Fibroblast of lung (primary cell): ENCODE data around the gene ATP6V0E1. TPM values are rescaled to one million over a fixed set of nuclear protein-coding genes. Genes with fewer than 3 reads are reported as not detected.
A peak's percentile ranks its signal among the peaks of the same experiment; 100 is the strongest.

Experiments
- DNase-seq, 2 donors: peaks; one replicate each; pipeline versions ENCODE4 v3.0.0 to v3.0.0-alpha.2; 2010; ENCODE audit warnings: low read depth in 2 of 2
- H2AFZ ChIP-seq: 2 replicates; pipeline ENCODE4 v1.5.1; 2012; ENCODE audit warnings: low read length, control low read depth, inconsistent platforms
- H3K27ac ChIP-seq: 2 replicates; pipeline ENCODE4 v1.5.1; 2011; ENCODE audit warnings: low read length, control low read depth; ENCODE audit not compliant: insufficient read depth
- H3K27me3 ChIP-seq: 2 replicates; pipeline ENCODE4 v1.5.1; 2011; ENCODE audit warnings: mild to moderate bottlenecking, low read length; ENCODE audit not compliant: control insufficient read depth, insufficient read depth
- H3K36me3 ChIP-seq: 2 replicates; pipeline ENCODE4 v1.5.1; 2011; ENCODE audit warnings: low read length; ENCODE audit not compliant: control insufficient read depth, insufficient read depth
- H3K4me1 ChIP-seq: 2 replicates; pipeline ENCODE4 v1.5.1; 2011; ENCODE audit warnings: low read length; ENCODE audit not compliant: control insufficient read depth, insufficient read depth; ENCODE audit errors: extremely low read depth
- H3K4me2 ChIP-seq: 2 replicates; pipeline ENCODE4 v1.5.1; 2011; ENCODE audit warnings: low read length, control low read depth; ENCODE audit not compliant: insufficient read depth; ENCODE audit errors: extremely low read depth
- H3K4me3 ChIP-seq, 4 experiments: fragments of 200-600 bp in 1 of 4; sonication (generic) in 1 of 4; replicated peaks in 1 of 4; 2 replicates each; pipeline ENCODE4 v1.5.1; 2011 to 2016; ENCODE audit warnings: low read length in 4 of 4, low read depth in 3 of 4, mild to moderate bottlenecking in 3 of 4, control low read depth in 2 of 4, inconsistent platforms in 1 of 4, mixed read lengths in 1 of 4; ENCODE audit not compliant: insufficient read depth in 1 of 4; ENCODE audit errors: control extremely low read depth in 1 of 4
- H3K79me2 ChIP-seq: 2 replicates; pipeline ENCODE4 v1.5.1; 2012; ENCODE audit warnings: mild to moderate bottlenecking, low read length, inconsistent platforms; ENCODE audit not compliant: control insufficient read depth, insufficient read depth
- H3K9ac ChIP-seq: 2 replicates; pipeline ENCODE4 v1.5.1; 2011; ENCODE audit warnings: mild to moderate bottlenecking, low read length, control low read depth; ENCODE audit not compliant: insufficient read depth
- H3K9me3 ChIP-seq: 2 replicates; pipeline ENCODE4 v1.5.1; 2012; ENCODE audit warnings: low read depth, low read length; ENCODE audit not compliant: control insufficient read depth, insufficient read depth
- H4K20me1 ChIP-seq: 2 replicates; pipeline ENCODE4 v1.5.1; 2011; ENCODE audit warnings: low read length; ENCODE audit not compliant: control insufficient read depth, insufficient read depth; ENCODE audit errors: extremely low read depth
- EZH2 ChIP-seq: IDR thresholded peaks from 2 replicates; pipeline ENCODE4 v1.5.1; 2012; ENCODE audit warnings: low read length, control low read depth, mild to moderate bottlenecking; ENCODE audit errors: missing control alignments
- polyA plus RNA-seq, 2 donors: library from polyadenylated mRNA; depleted of rRNA in 1 of 2; stranded (reverse) in 1 of 2; unstranded in 1 of 2; fragments of >200 nt; gene quantifications; 2 replicates each; pipeline ENCODE4 v1.2.1, GENCODE V29; 2011 to 2012; ENCODE audit warnings: missing spikeins in 1 of 2
- total RNA-seq: library from RNA; depleted of rRNA; stranded (reverse); fragments of >200 nt; gene quantifications from 2 replicates; pipeline ENCODE4 v1.2.1, GENCODE V29; 2014
- TF ChIP-seq, protein P1 (sequence below), 2 donors: IDR thresholded peaks in 1 of 2; conservative IDR thresholded peaks in 1 of 2; 1 replicate in 1 of 2; 2 replicates in 1 of 2; pipeline ENCODE4 v1.5.1; 2011 to 2012; ENCODE audit warnings: low read length in 2 of 2, control low read depth in 1 of 2, inconsistent platforms in 1 of 2, low read depth in 1 of 2, mild to moderate bottlenecking in 1 of 2

The ATP6V0E1 gene
- total and polyA plus RNA-seq, 2 donors (not counting 1 experiment from before 2014, with no cell fraction given): 377 to 635 TPM

DNA sequence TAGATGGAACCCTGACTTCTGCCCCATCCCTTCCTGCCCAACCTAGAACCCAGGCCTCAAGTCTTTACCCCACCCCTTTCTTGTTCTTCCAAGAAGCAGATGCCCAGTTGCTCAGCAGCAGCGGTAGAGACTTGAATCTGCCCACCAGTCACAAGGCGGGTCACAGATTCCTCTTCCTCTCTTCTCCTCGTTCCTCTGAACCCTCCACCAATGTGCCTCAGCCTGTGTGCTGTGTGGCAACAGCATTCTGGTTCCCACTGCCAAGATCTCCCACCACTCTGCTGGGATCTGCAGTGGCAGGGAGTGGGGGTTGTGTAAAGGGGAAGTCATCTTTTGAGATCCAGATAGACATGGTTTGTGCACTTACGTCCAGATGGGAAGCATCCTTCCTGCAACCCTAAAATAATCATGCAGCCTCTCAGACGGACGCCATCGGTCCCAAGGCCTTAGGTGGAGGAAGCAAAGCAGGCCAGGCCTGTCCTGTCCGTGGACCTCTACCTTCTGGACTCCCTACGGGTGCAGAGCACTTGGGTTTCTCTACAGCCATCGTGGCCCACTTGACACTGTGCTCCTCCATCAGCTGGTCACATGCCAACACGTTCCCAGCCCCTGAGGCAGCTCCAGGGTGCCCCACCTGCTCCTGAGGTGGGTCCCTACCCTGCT lies 32.1 kb upstream of the ATP6V0E1 start:
- H2AFZ ChIP-seq: no peak overlapping the region
- no peak overlapping the region for H3K4me2 ChIP-seq
- H3K4me1 ChIP-seq: peaks cover 19% of the 10 kb centered on the region
- H3K4me3 ChIP-seq: no peak overlapping the region
- no peaks in the 10 kb centered on the region for H4K20me1 ChIP-seq
- DNase-seq: no peak
- H3K36me3 ChIP-seq: peaks cover 4% of the 10 kb centered on the region
- no peaks in the 10 kb centered on the region for H3K9me3 ChIP-seq
- H3K9ac ChIP-seq: no peak overlapping the region
- H3K79me2 ChIP-seq: no peaks in the 10 kb centered on the region
- no peaks in the 10 kb centered on the region for H3K27me3 ChIP-seq
- no peak for TF ChIP-seq EZH2
- TF ChIP-seq, protein P1, sequence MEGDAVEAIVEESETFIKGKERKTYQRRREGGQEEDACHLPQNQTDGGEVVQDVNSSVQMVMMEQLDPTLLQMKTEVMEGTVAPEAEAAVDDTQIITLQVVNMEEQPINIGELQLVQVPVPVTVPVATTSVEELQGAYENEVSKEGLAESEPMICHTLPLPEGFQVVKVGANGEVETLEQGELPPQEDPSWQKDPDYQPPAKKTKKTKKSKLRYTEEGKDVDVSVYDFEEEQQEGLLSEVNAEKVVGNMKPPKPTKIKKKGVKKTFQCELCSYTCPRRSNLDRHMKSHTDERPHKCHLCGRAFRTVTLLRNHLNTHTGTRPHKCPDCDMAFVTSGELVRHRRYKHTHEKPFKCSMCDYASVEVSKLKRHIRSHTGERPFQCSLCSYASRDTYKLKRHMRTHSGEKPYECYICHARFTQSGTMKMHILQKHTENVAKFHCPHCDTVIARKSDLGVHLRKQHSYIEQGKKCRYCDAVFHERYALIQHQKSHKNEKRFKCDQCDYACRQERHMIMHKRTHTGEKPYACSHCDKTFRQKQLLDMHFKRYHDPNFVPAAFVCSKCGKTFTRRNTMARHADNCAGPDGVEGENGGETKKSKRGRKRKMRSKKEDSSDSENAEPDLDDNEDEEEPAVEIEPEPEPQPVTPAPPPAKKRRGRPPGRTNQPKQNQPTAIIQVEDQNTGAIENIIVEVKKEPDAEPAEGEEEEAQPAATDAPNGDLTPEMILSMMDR (conservative IDR thresholded peaks at IDR 0.05 in 1 of 2, IDR thresholded peaks at IDR 0.05 in 1 of 2; ENCODE audit: low read depth in 1 of 2, low read length in 2 of 2): no peak
- H3K27ac ChIP-seq: peak overlapping the region; percentile 29

DNA sequence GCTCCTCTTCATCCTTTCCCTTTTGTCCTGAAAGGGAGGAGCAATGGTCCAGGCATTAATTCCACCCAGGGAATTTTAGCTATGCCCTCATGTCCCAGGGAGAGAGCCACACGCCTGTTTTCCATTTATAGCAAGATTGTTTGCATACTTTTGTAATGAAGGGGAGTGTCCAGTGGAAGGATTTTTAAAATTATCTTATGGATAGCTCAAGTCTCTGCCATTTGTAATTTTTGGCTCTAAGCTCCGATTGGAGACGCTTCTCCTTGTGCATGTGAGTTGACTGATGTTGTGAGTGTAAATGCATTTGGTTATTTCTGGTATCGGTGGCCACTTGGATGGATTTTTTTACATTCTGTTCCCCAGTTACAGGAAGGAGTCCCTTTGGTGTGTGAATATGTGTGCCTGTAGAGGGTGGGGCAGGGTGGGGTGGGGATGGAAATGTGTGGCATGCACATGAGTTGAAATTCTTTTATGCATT lies 31.5 kb upstream of the ATP6V0E1 start:
- TF ChIP-seq, protein P1 (conservative IDR thresholded peaks at IDR 0.05 in 1 of 2, IDR thresholded peaks at IDR 0.05 in 1 of 2; ENCODE audit: low read depth in 1 of 2, low read length in 2 of 2): no peak
- TF ChIP-seq EZH2: no peak
- no peaks in the 10 kb centered on the region for H4K20me1 ChIP-seq
- DNase-seq: peak in 1 of 2 donors; percentile 79
- peak overlapping the region; percentile 28 for H3K4me2 ChIP-seq
- H3K9me3 ChIP-seq: no peaks in the 10 kb centered on the region
- no peaks in the 10 kb centered on the region for H3K79me2 ChIP-seq
- H3K27me3 ChIP-seq: no peaks in the 10 kb centered on the region
- peaks cover 19% of the 10 kb centered on the region for H3K4me1 ChIP-seq
- H3K27ac ChIP-seq: peak overlapping the region; percentile 29
- no peak overlapping the region for H2AFZ ChIP-seq
- H3K4me3 ChIP-seq: no peak overlapping the region
- H3K36me3 ChIP-seq: peaks cover 4% of the 10 kb centered on the region
- no peak overlapping the region for H3K9ac ChIP-seq

DNA sequence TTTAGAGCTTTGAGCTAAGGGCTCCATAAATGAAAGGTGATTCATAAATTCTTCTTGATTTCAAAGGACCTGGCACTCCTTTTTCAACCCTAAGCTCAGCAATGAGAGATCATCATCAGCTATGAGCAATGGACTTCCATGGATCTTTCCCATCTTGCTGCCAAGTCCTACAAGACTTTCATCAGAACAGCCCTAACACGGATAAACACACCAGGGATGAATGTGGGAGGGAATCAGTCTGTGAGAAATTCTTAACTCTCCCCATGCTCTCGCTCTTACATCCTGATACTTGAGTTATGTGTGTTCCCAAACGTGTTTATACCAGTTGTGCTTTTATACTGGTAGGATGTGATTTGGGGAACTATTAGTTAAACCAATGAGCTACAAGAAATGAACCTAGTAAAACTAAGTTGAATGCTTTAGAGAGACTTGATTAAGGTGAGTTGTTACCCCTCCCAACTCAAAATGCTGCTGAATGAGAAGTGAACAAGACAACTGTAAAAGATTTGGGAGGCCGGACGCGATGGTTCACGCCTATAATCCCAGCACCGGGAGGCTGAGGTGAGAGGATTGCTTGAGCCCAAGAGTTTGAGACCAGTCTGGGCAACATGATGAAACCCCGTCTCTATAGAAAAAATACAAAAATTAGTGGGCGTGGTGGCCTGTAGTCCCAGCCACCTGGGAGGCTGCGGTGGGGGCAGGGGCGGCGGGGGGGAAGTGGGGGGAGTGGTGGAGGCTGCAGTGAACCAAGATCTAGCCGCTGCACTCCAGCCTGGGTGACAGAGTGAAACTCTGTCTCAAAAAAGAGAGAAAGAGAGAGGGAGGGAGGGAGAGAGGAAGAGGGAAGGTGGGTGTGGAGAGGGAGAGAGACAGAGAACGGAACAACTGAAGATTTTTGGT lies 29.5 kb upstream of the ATP6V0E1 start:
- Histone ChIP-seq H3K79me2 (no peaks in the 10 kb centered on the region), H3K36me3 (peaks cover 4% of the 10 kb centered on the region), H2AFZ (no peak overlapping the region), H3K4me1 (peaks cover 16% of the 10 kb centered on the region), H3K9ac (no peak overlapping the region), H4K20me1 (no peaks in the 10 kb centered on the region), H3K9me3 (no peaks in the 10 kb centered on the region), H3K27ac (peak overlapping the region; percentile 64), H3K4me3 (no peak overlapping the region), H3K27me3 (no peaks in the 10 kb centered on the region), H3K4me2 (no peak overlapping the region)
- TF ChIP-seq EZH2: no peak
- TF ChIP-seq, protein P1 (conservative IDR thresholded peaks at IDR 0.05 in 1 of 2, IDR thresholded peaks at IDR 0.05 in 1 of 2; ENCODE audit: low read depth in 1 of 2, low read length in 2 of 2): no peak
- DNase-seq: peak; percentile 64 to 99
